ENCODE results near the gene RABGEF1.

RABGEF1 gene

DNA sequence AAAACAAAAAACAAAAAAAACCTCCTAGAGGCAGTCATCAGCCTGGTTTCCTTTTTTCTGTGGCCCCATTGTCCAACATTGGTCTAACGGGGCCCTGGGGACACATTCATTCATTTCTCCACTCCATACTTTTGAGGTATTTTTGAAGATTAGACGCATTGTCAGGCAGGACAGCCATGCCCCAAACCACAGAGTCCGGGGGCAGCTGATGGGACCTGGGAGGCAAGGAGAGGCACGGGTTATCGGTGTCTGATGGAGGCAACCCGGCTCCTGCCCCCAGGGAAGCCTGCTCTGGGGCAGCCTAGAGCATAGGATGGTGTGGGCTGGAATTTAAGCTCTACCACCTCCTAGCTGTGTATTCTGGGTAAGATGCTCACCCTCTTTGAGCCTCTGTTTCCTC, 6.5 kb upstream of the RABGEF1 start:
- TF ChIP-seq ESRRG (CRISPR knock-in tag; IDR thresholded peaks at IDR 0.05) (no peak), ZNF8 (CRISPR knock-in tag; IDR thresholded peaks at IDR 0.05) (no peak), SNAI2 (CRISPR knock-in tag; IDR thresholded peaks at IDR 0.05) (no peak), CSDC2 (CRISPR knock-in tag; IDR thresholded peaks at IDR 0.05) (no peak), RARB (CRISPR knock-in tag; IDR thresholded peaks at IDR 0.05) (no peak), ZC3H10 (CRISPR knock-in tag; IDR thresholded peaks at IDR 0.05) (no peak), TOX (CRISPR knock-in tag; IDR thresholded peaks at IDR 0.05; ENCODE audit: borderline replicate concordance) (no peak), GLIS3 (CRISPR knock-in tag; IDR thresholded peaks at IDR 0.05) (no peak), ZNF70 (CRISPR knock-in tag; IDR thresholded peaks at IDR 0.05) (no peak), ISL1 (CRISPR knock-in tag; IDR thresholded peaks at IDR 0.05) (no peak), ZFP3 (CRISPR knock-in tag; IDR thresholded peaks at IDR 0.05) (no peak), ZFP30 (CRISPR knock-in tag; IDR thresholded peaks at IDR 0.05) (no peak), BACH2 (CRISPR knock-in tag; IDR thresholded peaks at IDR 0.05; ENCODE audit: borderline replicate concordance) (no peak)
- TF ChIP-seq, protein P1, sequence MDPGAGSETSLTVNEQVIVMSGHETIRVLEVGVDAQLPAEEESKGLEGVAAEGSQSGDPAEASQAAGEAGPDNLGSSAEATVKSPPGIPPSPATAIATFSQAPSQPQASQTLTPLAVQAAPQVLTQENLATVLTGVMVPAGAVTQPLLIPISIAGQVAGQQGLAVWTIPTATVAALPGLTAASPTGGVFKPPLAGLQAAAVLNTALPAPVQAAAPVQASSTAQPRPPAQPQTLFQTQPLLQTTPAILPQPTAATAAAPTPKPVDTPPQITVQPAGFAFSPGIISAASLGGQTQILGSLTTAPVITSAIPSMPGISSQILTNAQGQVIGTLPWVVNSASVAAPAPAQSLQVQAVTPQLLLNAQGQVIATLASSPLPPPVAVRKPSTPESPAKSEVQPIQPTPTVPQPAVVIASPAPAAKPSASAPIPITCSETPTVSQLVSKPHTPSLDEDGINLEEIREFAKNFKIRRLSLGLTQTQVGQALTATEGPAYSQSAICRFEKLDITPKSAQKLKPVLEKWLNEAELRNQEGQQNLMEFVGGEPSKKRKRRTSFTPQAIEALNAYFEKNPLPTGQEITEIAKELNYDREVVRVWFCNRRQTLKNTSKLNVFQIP (CRISPR knock-in tag; IDR thresholded peaks at IDR 0.05; ENCODE audit: borderline replicate concordance, low read depth): no peak
- TF ChIP-seq, protein P2, sequence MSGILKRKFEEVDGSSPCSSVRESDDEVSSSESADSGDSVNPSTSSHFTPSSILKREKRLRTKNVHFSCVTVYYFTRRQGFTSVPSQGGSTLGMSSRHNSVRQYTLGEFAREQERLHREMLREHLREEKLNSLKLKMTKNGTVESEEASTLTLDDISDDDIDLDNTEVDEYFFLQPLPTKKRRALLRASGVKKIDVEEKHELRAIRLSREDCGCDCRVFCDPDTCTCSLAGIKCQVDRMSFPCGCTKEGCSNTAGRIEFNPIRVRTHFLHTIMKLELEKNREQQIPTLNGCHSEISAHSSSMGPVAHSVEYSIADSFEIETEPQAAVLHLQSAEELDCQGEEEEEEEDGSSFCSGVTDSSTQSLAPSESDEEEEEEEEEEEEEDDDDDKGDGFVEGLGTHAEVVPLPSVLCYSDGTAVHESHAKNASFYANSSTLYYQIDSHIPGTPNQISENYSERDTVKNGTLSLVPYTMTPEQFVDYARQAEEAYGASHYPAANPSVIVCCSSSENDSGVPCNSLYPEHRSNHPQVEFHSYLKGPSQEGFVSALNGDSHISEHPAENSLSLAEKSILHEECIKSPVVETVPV (CRISPR knock-in tag; IDR thresholded peaks at IDR 0.05): no peak
- TF ChIP-seq, protein P3, sequence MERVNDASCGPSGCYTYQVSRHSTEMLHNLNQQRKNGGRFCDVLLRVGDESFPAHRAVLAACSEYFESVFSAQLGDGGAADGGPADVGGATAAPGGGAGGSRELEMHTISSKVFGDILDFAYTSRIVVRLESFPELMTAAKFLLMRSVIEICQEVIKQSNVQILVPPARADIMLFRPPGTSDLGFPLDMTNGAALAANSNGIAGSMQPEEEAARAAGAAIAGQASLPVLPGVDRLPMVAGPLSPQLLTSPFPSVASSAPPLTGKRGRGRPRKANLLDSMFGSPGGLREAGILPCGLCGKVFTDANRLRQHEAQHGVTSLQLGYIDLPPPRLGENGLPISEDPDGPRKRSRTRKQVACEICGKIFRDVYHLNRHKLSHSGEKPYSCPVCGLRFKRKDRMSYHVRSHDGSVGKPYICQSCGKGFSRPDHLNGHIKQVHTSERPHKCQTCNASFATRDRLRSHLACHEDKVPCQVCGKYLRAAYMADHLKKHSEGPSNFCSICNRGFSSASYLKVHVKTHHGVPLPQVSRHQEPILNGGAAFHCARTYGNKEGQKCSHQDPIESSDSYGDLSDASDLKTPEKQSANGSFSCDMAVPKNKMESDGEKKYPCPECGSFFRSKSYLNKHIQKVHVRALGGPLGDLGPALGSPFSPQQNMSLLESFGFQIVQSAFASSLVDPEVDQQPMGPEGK (CRISPR knock-in tag; IDR thresholded peaks at IDR 0.05; ENCODE audit: borderline replicate concordance): no peak
- TF ChIP-seq, protein P4, sequence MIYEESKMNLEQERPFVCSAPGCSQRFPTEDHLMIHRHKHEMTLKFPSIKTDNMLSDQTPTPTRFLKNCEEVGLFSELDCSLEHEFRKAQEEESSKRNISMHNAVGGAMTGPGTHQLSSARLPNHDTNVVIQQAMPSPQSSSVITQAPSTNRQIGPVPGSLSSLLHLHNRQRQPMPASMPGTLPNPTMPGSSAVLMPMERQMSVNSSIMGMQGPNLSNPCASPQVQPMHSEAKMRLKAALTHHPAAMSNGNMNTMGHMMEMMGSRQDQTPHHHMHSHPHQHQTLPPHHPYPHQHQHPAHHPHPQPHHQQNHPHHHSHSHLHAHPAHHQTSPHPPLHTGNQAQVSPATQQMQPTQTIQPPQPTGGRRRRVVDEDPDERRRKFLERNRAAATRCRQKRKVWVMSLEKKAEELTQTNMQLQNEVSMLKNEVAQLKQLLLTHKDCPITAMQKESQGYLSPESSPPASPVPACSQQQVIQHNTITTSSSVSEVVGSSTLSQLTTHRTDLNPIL (CRISPR knock-in tag; IDR thresholded peaks at IDR 0.05; ENCODE audit: low read depth): no peak
- no peak for ATAC-seq

DNA sequence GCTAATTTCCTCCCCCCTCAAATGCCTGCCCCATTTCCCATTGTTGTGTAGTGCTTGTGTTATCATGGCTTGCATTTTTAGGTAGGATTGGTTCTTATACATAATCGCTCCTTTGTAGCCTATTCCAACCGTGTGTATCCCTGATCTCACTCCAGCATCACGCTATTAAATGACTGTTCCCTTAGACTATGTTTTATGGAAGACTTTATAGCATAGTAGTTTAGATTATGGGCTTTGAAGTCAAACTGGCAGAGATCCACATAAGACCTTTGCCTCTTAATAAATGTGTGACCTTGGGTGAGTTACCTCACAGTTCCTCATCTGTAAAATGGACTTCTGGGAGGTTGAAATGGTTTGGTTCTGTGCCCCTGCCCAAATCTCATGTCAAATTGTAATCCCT, 5.4 kb upstream of the RABGEF1 start:
- no peak for ATAC-seq
- TF ChIP-seq ZNF565 (CRISPR knock-in tag; conservative IDR thresholded peaks at IDR 0.05; ENCODE audit: low read depth) (no peak), PPARA (CRISPR knock-in tag; IDR thresholded peaks at IDR 0.05; ENCODE audit: borderline replicate concordance) (no peak), ZFP30 (CRISPR knock-in tag; IDR thresholded peaks at IDR 0.05) (no peak), ESRRG (CRISPR knock-in tag; IDR thresholded peaks at IDR 0.05) (no peak), ZNF8 (CRISPR knock-in tag; IDR thresholded peaks at IDR 0.05) (no peak)
- TF ChIP-seq, protein P5, sequence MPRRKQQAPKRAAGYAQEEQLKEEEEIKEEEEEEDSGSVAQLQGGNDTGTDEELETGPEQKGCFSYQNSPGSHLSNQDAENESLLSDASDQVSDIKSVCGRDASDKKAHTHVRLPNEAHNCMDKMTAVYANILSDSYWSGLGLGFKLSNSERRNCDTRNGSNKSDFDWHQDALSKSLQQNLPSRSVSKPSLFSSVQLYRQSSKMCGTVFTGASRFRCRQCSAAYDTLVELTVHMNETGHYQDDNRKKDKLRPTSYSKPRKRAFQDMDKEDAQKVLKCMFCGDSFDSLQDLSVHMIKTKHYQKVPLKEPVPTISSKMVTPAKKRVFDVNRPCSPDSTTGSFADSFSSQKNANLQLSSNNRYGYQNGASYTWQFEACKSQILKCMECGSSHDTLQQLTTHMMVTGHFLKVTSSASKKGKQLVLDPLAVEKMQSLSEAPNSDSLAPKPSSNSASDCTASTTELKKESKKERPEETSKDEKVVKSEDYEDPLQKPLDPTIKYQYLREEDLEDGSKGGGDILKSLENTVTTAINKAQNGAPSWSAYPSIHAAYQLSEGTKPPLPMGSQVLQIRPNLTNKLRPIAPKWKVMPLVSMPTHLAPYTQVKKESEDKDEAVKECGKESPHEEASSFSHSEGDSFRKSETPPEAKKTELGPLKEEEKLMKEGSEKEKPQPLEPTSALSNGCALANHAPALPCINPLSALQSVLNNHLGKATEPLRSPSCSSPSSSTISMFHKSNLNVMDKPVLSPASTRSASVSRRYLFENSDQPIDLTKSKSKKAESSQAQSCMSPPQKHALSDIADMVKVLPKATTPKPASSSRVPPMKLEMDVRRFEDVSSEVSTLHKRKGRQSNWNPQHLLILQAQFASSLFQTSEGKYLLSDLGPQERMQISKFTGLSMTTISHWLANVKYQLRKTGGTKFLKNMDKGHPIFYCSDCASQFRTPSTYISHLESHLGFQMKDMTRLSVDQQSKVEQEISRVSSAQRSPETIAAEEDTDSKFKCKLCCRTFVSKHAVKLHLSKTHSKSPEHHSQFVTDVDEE (CRISPR knock-in tag; IDR thresholded peaks at IDR 0.05): no peak
- TF ChIP-seq, protein P4 (CRISPR knock-in tag; IDR thresholded peaks at IDR 0.05; ENCODE audit: low read depth): no peak

DNA sequence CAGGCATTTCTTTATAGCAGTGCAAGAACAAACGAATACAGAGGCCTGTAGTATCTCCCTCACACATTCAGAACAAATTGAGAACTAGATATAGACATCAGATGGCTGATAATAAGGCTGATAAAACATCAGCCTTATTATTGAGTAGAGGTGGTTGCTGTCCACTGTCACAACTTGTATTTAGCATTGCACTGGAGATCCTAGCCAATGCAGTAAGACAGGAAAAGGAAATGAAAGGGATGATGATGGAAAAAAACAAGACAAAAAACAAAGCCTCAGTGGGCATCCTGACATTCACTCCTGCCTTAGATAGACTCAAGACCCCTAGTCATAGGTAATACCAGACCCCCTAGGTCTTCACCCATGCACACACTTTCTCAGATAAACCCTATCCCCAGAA, 4.7 kb upstream of the RABGEF1 start:
- no peak for ATAC-seq
- TF ChIP-seq, protein P3 (CRISPR knock-in tag; IDR thresholded peaks at IDR 0.05; ENCODE audit: borderline replicate concordance): no peak
- TF ChIP-seq ZC3H10 (CRISPR knock-in tag; IDR thresholded peaks at IDR 0.05) (no peak), OSR1 (CRISPR knock-in tag; IDR thresholded peaks at IDR 0.05) (no peak), TOX (CRISPR knock-in tag; IDR thresholded peaks at IDR 0.05; ENCODE audit: borderline replicate concordance) (no peak), SNAI2 (CRISPR knock-in tag; IDR thresholded peaks at IDR 0.05) (no peak), ZFP30 (CRISPR knock-in tag; IDR thresholded peaks at IDR 0.05) (no peak), ZFP3 (CRISPR knock-in tag; IDR thresholded peaks at IDR 0.05) (no peak), TCF4 (CRISPR knock-in tag; IDR thresholded peaks at IDR 0.05; ENCODE audit: borderline replicate concordance) (no peak), ZNF70 (CRISPR knock-in tag; IDR thresholded peaks at IDR 0.05) (no peak), BACH2 (CRISPR knock-in tag; IDR thresholded peaks at IDR 0.05; ENCODE audit: borderline replicate concordance) (no peak)
- TF ChIP-seq, protein P5 (CRISPR knock-in tag; IDR thresholded peaks at IDR 0.05): no peak
